NCI-H1092 treated with DMSO at 0.1 percent for 48 hours (cell line): ENCODE measurements around the gene NPAS3.
A peak's percentile ranks its signal among the peaks of the same experiment; 100 is the strongest.

Source experiments
- DNase-seq: peaks from one replicate; lab custom pipeline; 2025; lab: John Stamatoyannopoulos, UW

The NPAS3 gene

DNA sequence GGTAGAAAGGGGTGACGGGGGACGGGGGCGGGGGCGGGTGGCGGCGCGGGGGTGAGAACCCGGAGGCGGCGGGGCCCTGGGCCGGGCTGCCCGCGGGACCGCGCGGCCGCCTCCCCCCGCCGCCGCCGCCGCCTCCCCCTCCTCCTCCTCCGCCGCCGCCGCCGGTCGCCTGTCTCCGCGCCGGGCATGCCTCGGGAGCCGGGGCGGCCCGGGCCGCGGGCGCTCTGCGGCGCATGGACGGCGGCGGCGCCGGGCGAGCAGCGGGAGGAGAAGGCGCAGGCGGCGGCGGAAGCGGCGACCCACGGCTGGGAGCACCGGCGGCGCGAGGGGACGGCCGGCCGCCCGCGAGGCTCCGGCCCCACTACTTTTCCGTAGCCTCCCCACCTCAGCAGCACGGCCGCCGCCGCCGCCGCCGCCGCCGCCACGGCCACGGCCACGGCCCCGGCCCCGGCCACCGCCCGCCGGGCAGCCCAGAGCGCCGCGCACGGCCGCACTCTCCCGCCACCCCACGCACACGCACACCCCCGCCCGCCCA, at the start of gene NPAS3:
NPAS3 (plus strand) TSS at position 161 of the 535 bp plus-strand sequence.
- DNase-seq: peak; percentile 28

GRCh38 chr14:32896979-32897697, 41.5 kb upstream of the NPAS3 start:
- no peak for DNase-seq

DNA sequence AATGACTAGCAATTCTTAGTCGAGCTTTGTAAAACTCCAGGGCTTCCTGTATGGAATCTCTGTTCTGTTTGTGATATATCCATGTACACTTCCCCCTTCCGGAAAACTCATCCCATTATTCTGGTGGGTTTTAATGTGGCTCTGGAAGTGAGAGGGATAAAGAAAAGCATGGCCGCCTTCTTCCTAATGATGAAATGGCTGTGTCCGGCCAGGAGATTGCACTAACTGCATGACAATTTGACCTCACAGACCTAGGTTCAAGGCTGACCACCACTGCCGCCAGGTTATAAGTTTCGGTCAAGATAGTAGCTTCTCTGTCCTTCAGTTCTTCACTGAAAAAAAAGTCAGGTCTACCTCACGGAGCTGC, 41.0 kb upstream of the NPAS3 start:
- no peak for DNase-seq

- no peak for DNase-seq
Observed at GRCh38 chr14:32898876-32899275, 39.8 kb upstream of the NPAS3 start.

DNA sequence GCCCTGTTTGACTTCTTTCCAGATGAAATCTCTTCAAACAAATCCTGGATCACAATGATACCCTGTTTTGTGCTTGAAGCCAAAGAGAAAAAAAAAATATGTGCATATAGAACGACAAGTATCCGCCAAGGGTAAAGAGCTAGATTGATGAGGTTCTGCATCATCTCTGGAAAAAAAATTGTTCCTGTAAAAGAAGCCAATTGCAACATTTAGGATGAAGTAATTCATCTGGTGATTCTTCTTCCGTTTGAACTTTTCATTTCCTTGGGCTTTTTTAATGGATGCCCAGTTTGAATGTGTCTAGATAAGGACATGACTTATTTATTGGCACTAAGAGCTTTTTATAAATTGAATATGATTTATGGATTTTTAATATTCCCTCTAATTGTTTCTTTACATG, 38.1 kb upstream of the NPAS3 start:
- DNase-seq: no peak

DNA sequence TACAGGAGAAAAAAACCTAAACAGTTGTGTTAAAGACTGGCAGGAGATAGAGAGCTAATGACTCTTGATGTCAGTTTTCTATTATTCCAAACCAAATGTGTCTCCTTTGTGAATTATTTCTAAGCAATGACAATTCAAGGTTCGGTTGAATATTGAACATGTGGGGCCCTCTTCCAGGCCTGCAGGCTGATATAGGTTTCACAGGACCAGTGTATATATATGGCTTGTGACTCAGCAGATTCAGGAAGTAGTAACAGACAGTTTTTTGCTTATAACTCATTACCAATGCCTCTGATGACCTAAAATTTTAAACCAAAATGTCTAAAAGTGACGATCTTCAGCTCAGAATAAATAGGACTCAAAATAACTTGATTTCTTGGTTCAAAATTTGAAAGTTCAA, 33.7 kb upstream of the NPAS3 start:
- no peak for DNase-seq

GRCh38 chr14:32906672-32907071, 32.0 kb upstream of the NPAS3 start:
- DNase-seq: no peak

DNA sequence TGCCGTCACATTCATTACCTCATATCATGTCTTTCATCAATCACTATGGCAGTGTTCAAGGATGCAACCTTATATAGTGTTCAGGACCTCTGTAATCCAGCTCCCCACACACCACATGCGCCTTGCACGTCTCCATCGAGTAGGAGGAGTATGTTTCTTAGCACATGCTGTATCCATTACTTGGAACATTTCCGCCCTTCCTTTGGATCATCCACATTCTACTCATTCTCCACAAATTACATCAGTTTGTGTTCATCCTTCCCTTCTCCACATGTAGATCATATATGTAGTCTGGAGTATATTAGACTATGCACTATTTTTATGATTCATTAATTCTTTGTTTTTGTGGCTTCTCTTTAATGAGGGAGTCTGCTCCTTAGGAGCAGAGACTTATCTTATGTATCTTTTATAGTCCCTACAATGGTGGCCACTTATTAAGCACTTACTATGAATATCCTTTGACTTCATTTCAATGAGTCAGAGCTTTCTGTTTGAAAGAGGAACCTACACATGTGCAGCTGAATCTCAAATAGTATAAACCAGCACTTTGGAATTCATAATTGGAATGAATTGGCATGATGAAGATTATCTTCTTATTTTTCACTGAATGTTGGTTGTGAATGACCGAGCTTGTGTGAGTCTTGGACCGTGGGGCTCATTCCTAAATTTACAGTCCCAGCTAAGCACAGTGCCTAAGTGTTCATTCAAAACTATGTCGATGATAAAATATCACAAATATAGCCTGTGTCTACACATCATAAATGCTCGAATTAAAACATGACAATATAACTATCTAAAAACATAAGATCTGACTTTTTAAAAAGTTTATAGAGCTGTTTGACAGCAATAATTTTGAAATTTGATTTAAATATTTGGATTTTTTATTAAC, 30.2 kb upstream of the NPAS3 start:
- DNase-seq: no peak

DNA sequence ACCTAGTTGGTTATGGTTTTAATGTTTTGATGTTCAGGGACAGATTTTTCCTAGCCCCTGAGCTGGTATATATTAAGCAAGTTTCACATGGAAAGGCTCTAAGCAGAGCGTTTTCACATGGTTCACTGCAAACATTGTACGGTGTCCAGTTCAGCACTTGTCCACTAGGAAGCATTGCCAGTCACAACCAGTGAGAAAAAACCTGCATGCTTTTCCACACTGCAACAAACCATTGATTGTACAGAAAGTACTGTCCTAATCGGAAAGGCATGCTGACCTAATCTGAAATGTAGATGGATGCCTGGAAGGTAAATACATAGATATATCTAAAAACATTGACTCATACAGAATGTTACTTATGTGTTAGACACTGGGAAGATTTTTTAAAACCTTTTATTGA, 25.0 kb upstream of the NPAS3 start:
- DNase-seq: no peak

GRCh38 chr14:32914391-32914790, 24.3 kb upstream of the NPAS3 start:
- DNase-seq: no peak

- no peak for DNase-seq
Observed at GRCh38 chr14:32920696-32921276, 17.9 kb upstream of the NPAS3 start.

DNA sequence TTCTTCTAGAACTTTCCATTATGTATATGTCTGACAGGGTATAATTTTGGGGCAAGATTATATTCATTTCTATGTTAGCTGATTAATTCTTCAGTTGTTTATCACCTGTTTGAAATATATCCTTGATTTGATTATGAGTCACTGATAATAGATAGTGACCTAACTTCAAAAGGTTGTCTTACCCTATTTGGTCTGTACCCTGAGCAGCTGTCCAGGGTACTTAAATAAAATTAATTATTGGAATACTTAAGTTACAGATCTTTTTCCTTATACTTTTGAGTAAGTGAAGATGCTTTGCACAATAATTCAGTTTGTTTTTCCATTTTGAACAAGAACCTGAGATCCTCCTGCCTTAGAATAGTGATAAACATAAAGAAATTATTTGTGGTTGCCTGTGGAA, 13.2 kb upstream of the NPAS3 start:
- DNase-seq: no peak

DNA sequence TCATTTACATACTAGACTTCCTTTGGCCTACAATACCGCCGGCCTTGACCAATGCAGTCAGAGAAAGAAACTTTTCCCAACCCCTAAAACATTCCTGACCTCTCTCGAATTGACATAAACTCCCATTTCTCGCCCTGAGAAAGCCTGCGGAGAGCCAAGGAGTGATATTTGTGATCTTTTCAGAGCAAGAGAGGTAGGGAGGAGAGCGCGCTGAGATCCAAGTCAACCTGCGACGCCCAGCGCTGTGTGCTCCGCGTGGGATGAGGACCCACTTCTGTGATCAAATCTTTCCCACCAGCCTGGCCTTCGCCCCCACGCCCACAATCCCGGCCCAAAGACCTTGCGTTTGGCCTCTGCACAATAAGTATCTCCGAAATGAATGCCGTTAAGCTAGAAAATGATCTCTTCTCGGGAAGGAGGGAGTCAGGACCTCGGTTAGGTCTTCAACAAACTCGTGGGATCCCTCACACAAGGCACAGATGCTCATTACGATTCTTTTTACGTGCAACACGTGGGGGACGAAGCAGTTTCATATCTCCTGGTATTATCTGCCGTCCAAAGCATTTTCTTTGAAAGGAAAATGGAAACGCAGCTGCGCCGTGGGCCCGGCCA, 6.3 kb upstream of the NPAS3 start:
- no peak for DNase-seq

GRCh38 chr14:32932914-32933628, 5.6 kb upstream of the NPAS3 start:
- DNase-seq: no peak

GRCh38 chr14:32933629-32934072, 5.0 kb upstream of the NPAS3 start:
- peak; percentile 48 for DNase-seq

- DNase-seq: peak; percentile 78
Observed at GRCh38 chr14:32934073-32934880, 4.4 kb upstream of the NPAS3 start.

GRCh38 chr14:32934881-32935633, 3.6 kb upstream of the NPAS3 start:
- DNase-seq: peak; percentile 23

DNA sequence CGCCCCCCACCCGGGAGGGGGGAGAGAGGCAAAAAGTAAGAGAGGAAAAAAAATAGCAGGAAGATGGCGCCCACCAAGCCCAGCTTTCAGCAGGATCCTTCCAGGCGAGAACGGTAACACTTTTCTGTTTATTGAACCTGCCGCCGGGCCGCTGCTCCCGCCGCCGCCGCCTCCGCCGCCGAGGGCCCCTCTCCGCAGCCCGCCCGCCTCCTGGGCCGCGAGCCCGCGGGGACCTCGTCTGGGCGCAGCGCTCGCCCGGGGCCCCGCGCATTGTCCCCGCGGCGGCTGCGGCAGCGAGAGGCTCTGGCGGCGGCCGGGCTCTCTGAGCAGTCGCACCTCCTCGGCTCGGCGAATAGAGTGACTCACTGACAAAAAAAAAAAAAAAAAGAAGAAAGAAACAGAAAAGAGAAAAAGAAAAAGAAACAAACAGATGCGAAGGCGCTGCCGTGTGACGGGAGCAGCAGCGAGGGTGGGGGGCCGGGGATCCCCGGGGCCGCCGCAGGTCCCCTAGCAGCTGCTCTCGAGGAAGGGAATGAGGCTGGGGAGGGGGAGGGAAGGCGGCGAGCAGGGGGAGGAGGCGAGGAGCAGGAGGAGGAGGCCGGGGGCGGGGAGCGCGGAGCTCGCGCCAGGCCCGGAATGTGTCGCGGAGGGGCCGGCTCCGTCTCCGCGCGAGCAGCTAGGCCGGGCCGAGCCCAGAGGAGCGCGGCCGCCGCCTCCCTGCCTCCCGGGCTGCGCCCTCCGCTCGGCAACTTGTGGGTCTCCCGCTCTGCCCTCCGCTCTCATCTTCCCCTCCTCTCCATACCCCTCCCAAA, 781 bp downstream of the NPAS3 start:
- peak; percentile 80 for DNase-seq

DNA sequence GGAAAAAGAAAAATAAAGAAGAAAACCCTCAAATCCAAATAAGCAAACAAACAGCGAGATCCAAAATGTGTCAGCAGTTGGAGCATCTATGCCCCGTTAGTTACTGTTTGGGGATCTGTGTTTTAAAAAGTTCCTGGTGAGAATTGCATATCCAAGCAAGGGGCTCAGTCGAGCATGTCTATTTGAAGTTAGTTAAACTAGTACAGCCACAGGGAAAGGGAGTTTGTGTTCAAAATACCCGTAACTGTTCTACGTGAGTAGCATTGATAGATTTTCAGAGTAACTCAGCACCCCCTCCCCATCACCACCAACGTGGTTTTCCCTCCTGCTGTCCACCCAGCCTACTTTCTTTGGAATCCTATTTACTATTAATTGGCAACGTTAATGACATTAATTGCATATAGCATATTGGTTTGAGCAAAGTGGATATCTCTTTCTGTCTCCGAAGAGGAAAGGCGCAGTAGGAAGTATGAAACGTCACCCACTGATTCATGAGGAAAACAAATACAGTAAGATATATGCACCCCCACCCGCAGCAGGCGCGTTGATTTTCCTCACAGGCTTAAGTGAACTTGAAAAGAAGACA, 1.5 kb downstream of the NPAS3 start:
- DNase-seq: peak; percentile 61
